GM19351 (cell line): ENCODE results near the gene ADPRHL1.

Experiments
- ATAC-seq: cut with Tn5 transposase; IDR thresholded peaks from one replicate; pipeline ENCODE4 v1.9.1; 2021; ENCODE audit warnings: mild to moderate bottlenecking, moderate library complexity; ENCODE audit not compliant: unreplicated experiment

The ADPRHL1 gene

GRCh38 chr13:113353254-113353653 is 100.0 kb downstream of the ADPRHL1 start:
- ATAC-seq, result no peak

GRCh38 chr13:113351514-113352026 is 101.7 kb downstream of the ADPRHL1 start:
- no peak for ATAC-seq

- no peak for ATAC-seq
Observed at GRCh38 chr13:113350938-113351335, 102.4 kb downstream of the ADPRHL1 start.

- ATAC-seq, result no peak
Observed at GRCh38 chr13:113350065-113350937, 103.0 kb downstream of the ADPRHL1 start.
